ENCODE data around the gene CCT2.
"Not testable (repeated sequence)": the region's sequence is repeated elsewhere in the genome, so short reads cannot be mapped to it uniquely, and the experiment has no call there.

Gene CCT2

DNA sequence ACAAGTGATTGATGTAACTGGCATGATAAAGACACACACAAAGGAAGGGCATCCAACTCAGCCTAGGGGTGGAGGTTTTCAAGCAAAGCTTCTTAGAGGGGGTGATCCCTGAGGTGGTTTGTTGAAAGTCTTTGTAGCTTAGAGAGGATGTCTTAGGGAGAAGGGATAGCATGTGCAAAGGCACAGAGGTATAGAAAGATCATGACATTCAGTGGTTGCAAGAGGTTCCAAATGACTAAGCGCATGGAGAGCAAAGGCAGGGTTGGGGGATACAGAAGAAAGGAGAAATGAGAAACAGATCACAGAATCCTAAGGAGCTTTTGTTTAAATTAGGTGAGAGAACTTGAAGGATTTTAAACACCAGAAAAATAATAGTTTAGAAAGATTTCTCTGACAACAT lies 5.2 kb upstream of the CCT2 start:
- FAIRE-seq (no peak), DNase-seq (ENCODE audit: extremely low spot score, insufficient read length, low read depth) (no peak)

DNA sequence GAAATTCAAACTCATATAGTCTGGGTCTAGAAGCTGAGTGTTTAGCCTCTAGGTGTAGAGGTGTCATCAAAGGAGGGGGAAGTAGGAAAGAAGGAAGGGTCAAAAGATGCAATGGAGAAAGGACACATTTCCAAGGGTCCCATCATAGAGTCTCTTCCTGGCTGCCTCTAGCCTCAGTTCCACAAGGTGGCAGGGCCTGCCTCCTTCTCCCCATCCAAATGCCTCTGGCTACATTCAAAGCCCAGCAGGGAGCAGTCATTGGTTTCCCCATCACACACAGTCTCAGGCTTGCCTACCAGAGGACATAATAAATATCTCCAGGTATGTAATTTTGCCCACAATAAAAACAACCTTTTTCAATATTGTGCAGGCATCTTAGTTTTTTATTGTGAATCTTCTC lies 2.1 kb upstream of the CCT2 start:
- no peak for FAIRE-seq
- DNase-seq (ENCODE audit: extremely low spot score, insufficient read length, low read depth): no peak

DNA sequence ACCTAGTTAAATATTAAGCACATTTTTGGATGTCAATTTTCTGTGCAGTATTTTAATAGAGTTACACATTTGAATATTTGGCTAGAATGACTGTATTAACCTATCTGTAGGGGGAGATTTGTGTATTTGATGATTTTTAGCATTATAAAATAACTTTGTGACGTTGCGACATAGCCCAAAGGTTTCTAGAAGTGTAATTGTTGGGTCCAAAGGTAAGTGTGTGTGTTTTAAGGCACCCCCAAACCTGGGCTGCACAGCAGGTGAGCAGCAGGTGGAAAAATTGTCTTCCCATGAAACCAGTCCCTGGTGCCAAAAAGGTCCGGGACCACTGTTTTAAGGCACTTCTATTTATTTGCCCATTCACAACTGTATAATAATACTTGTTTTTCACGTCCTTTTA lies 3.3 kb downstream of the CCT2 start:
- FAIRE-seq: no peak
- DNase-seq (ENCODE audit: extremely low spot score, insufficient read length, low read depth): no peak

DNA sequence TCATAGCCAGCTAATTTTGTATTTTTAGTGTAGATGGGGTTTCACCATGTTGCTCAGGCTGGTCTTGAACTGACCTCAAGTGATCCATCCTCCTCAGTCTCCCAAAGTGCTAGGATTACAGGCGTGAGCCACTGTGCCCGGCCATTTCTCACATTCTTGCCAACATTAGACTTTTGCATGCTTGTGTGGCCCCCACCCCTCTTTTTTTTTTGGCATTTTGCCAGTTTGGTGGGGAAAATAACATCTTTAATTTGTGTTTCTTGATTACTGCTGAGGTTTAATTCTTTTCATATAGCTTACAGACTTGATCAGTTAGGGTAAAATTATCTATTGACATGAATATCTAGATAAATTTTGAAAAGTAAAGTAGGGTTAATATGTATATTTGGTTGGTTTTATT lies 3.8 kb downstream of the CCT2 start:
- FAIRE-seq (no peak), DNase-seq (ENCODE audit: extremely low spot score, insufficient read length, low read depth) (no peak)

DNA sequence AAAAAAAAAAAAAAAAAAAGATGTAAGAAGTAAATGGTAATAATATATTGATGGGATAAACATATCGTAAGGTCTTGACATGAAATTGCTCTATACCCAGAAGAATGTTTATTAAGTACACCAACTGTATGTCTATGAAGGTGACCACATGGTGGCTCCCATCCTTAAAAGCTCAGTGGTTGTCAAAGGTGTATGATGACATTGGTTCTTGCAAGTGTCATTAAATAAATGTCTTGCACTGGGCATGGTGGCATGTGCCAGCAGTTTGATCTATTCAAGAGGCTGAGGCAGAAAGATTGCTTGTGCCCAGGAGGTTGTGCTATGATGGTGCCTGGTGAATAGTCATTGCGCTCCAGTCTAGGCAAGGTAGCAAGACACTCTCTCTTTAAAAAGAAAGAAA lies 10.4 kb downstream of the CCT2 start:
- no peak for FAIRE-seq
- no peak for DNase-seq (ENCODE audit: extremely low spot score, insufficient read length, low read depth)

DNA sequence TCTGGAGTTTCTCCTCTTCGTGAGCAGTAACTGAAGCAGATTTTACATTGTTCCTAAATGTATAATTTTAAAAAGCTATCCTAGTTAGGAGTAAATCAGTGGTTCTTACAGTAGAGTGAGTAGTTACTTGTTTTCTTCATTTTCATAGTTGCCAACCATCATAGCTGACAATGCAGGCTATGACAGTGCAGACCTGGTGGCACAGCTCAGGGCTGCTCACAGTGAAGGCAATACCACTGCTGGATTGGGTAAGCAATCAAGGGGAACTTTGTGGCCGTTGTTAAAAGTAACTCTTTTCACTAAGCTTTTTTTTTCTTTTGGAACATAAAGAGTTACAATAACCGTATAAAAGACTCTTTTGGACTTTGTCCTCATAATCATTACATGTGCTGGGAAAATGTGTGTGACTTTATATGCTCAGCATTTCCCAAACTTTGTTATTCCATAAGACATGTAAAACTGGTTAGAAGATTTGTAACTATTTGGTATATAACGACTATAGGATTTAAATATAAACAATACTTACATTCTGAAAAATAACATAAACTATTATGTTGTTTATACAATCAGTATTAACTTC lies 13.0 kb downstream of the CCT2 start:
- no peak for FAIRE-seq
- no peak for DNase-seq (ENCODE audit: extremely low spot score, insufficient read length, low read depth)

DNA sequence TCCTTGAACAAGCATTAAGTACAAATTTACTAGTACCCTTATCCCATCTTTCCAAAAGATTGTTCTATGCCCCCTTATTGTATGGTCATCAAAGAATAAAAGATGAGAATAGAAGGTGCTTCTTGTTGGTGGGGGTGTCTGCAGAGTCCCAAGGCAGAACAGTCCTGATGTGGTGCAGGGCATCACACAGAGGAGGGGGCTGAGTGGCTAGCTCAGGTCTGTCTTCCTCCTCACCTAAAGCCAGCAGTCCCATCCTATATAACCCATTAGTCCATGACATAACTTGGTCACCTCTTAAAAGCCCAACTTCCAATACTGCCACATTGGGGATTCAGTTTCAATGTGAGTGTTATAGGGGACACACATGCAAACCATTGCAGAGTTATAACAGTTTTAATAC lies 15.5 kb downstream of the CCT2 start:
- FAIRE-seq: no peak

DNA sequence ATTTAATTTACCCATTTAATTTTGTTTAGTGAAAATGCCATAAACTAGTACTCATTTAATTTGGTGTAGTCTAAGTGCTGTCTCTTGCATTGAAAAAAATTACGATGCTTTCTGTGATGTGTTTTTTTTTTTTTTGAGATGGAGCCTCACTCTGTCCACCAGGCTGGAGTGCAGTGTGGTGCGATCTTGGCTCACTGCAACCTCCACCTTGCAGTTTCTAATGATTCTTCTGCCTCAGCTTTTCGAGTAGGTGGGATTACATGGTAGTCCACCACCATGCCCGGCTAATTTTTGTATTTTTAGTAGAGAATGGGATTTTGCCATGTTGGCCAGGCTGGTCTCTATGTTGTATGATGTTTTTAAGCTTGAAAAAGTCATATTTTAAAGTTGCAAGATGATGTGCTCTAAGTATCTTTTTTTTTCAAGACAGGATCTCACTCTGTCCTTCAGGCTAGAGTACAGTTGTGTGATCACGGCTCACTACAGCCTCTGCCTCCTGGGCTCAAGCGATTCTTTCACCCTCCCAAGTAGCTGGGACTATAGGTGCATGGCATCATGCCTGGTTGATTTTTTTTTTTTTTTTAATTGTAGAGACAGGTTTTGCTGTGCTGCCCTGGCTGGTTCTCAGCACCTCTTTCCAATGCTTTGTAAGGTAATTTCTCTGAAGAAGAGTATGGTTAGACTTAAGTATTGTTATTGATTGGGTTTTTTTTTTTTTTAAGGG lies 16.9 kb downstream of the CCT2 start:
- DNase-seq (ENCODE audit: extremely low spot score, insufficient read length, low read depth): no peak
- FAIRE-seq: no peak

More for the DNA sequence above, 15.5 kb downstream of the CCT2 start:
- DNase-seq (ENCODE audit: extremely low spot score, insufficient read length, low read depth): no peak

DNA sequence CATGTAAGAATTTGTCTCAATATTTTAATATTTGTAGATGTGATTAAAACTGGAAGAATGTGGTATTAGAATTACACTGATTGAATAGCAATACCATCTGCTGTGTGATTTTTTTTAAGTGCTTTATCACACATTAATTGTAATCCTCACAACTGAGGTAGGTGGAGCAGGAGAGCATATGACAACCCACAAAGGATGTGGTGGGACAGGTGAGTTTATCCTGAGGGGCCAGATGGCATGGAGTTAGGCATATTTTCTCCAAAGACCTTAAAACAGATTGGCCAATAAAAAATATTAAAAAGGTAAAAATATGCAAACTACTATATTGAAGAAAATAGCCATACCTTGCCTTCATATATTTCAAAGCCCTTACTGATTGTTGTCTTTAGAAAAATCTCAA lies 17.7 kb downstream of the CCT2 start:
- FAIRE-seq (no peak), DNase-seq (ENCODE audit: extremely low spot score, insufficient read length, low read depth) (no peak)

DNA sequence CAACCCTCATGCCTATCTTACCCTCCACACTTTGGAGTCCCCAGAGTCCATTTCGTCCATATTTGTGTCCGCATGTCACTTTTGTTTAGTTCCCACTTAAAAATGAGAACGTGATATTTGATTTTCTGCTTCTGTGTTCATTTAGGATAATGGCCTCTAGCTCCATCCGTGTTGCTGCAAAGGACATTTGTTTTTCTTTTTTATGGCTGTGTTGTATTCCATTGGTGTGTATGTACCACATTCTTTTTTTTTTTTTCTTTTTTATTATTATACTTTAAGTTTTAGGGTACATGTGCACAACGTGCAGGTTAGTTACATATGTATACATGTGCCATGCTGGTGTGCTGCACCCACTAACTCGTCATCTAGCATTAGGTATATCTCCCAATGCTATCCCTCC lies 18.3 kb downstream of the CCT2 start:
- not testable (repeated sequence) for DNase-seq (ENCODE audit: extremely low spot score, insufficient read length, low read depth); FAIRE-seq

DNA sequence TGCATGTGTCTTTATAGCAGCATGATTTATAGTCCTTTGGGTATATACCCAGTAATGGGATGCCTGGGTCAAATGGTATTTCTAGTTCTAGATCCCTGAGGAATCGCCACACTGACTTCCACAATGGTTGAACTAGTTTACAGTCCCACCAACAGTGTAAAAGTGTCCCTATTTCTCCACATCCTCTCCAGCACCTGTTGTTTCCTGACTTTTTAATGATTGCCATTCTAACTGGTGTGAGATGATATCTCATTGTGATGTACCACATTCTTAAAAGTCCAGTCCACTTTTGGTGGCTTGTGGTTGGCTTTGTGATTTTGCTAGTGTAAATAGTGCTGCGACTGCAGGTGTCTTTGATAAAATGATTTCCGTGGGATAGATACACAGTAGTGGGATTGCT lies 19.0 kb downstream of the CCT2 start:
- DNase-seq (ENCODE audit: extremely low spot score, insufficient read length, low read depth); FAIRE-seq: not testable (repeated sequence)

DNA sequence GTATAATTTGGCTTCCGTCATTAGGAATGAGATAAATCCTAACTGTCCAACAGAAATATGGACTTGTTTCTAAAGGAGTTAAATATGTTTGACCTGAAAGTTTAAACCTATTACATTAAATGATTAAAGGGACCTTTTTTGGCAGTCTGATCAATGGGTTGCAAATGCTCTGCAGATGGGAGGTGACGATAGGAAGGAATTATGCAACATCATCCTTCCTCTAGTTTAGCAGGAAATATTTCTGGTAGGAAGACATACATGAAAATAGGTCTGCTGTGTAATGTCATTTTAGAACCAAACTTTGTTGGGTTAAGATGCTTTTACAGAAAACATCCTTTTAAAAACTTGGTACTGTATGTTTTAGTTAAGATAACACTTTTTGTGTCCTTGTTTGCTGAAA lies 22.9 kb downstream of the CCT2 start:
- no peak for FAIRE-seq

DNA sequence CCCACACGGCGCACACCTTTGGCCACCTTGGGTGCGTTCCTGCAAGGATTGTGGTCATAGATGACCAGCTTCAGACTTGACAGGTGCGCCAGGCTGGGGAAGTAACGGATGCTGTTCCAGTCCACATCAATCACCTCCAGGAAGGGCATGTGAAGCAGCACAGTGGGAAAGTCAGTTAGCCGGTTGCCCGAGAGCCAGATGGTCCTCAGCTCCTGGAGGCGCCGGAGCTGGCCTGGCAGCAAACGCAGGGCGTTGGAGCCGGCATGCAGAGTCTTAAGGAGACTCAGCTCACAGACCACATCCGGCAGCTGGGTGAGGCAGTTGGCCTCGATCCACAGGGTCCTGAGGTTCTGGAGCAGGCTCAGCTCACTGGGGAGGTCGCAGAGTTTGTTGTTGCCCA lies 24.9 kb downstream of the CCT2 start:
- no peak for DNase-seq (ENCODE audit: extremely low spot score, insufficient read length, low read depth)
- no peak for FAIRE-seq

More for the DNA sequence above, 22.9 kb downstream of the CCT2 start:
- no peak for DNase-seq (ENCODE audit: extremely low spot score, insufficient read length, low read depth)

DNA sequence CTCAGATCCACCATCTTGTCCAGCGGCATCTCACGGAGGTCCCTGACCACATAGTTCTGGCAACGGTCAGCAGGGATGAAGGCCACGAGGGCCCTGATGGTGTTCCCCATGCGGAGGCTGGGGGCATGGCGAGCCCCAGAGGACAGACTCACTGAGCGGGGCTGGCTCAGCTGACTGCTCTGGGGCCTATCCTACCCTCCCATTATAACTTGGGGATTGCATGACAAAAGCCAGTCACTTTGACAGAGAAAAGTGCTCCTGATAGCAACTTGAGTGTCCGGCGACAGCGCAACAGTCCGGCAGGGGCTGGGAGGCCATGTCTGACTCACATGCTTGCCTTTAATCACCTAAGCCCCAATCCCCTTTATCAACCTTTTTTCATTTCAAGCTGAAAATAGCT lies 25.5 kb downstream of the CCT2 start, which contains the start of gene LRRC10:
LRRC10 (minus strand) TSS at position 179 of the 400 bp plus-strand sequence; CDS start at position 110, 69 bp downstream.
- DNase-seq (ENCODE audit: extremely low spot score, insufficient read length, low read depth): no peak
- FAIRE-seq: no peak

DNA sequence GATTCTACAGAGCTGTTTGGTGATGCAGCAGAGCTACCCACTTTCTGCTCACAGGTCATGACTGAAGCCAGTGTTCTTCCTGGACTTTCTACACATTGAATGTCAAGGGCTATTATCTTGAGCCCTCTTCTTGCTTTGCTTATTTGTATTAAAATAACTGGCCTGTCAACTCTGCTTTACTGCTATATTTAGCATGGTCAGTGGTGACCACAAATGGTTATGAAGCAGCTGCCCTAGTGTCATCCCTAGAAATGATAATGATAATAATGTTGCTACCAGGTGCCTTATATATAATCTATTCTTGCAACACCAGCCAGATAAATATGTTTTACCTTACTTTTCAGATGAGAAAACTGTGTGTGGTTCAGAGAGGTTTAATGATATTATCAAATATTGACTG lies 28.1 kb downstream of the CCT2 start:
- no peak for FAIRE-seq

DNA sequence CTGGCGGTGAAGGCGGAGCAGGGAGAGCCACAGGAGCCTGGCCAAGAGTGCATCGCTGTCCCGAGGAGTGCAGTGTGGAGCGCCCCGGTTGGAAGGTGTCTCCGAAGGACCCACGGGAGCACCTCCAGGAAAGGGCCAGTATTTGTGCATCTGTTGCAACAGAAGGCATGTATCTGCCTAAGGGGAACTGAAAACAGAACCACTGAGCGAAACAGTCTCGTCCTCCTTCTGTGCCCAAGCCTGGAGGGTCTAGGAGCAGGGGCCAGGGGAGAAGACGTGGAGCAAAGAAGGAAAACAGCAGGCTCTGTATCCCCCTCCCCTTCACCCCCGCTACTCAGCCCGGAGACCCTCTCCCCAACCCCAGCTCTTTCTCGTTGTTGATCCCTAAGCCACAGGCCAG lies 30.8 kb downstream of the CCT2 start:
- DNase-seq (ENCODE audit: extremely low spot score, insufficient read length, low read depth) (no peak), FAIRE-seq (no peak)

More for the DNA sequence above, 28.1 kb downstream of the CCT2 start:
- no peak for DNase-seq (ENCODE audit: extremely low spot score, insufficient read length, low read depth)

DNA sequence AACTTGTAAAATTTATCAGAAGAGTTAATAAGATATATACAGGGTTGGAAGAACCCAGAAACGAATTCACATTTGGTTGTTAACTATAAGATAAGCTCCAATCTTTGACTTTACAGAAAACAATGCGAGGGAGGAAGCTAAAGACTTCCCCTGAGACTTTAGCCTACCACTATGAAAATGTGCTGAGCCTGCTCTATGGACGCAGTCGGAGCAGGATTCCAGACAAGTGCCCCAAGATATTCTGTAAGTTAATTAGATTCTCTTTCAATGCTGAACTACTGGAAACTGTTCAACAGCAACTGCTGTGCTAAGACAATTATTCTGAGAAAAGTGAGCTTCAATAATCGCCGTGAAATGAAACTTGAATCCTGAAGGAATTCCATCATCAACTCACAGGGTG lies 33.8 kb downstream of the CCT2 start:
- DNase-seq (ENCODE audit: extremely low spot score, insufficient read length, low read depth): no peak
- FAIRE-seq: no peak

DNA sequence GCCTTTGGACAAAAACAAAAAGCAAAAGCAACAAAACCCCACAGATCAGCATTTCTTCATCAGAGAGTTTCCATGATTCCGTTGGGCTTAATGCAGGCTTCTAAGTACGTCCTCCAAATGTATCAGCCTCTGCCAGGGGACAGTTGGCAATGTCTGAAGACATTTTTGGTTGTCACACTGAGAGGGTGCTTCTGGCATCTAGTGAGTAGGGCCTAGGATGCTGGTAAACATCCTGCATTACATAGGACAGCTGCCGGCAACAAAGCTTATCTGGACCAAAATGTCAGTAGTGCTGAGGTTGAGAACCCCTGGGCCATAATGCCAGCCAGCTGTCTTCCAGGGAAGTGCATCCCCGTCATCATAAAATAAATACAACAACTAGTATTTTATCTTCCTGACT lies 34.8 kb downstream of the CCT2 start:
- FAIRE-seq (no peak), DNase-seq (ENCODE audit: extremely low spot score, insufficient read length, low read depth) (no peak)

DNA sequence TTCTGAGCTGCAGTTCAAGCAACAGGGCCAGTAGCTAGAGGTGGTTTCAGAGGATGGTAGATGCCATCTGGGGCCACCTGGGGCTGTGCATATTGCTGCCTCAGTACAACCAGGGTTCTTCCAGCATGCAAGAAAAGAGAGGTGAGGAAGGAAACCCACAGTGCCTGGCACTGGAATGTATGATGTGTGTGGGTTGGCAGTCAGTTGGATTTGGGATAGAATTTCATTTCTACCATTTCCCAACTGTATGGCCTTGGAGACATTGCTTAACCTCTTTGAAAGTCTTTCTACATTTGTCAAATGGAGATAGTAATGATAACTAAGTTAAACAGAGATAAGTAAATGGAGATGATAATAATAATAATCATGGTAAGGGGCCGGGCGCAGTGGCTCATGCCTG lies 35.7 kb downstream of the CCT2 start:
- FAIRE-seq: no peak
- DNase-seq (ENCODE audit: extremely low spot score, insufficient read length, low read depth): no peak

DNA sequence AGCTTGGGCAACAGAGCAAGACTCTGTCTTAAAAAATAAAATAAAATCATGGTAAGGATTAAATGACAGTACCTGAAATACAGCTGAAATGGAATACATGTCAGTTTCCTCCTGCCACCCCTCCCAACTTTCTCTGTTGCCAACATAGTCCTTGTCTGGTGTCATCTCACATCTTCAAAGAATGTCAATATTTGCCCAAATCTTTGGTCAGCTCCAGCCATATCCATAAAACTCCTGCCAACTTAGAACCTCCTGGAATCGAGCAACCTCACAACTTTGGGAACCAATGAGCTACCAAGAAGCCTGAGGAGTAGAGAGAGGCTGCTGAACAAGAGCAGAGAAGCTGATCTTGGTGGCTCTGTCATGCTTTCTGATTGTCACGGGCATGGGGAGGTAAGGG lies 36.3 kb downstream of the CCT2 start:
- DNase-seq (ENCODE audit: extremely low spot score, insufficient read length, low read depth): no peak
- FAIRE-seq: no peak

DNA sequence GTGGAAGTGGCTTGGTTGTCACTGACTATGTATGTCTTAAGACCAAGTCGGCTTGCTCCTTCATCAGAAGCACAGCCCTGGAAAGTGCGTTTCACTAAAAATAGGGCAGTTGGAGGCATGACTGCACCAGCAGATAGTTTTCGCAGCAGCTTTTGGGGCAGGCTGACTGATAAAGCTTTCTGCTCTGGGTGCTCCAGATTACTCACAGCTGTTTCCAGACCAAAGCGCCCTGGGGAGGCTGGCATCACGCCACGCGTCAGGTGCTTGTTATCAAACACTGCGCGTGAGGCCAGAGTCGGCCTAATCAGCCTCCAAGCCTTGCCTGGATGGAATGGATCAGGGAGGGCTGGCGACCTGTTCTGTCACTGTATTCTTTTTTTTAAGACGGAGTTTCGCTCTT lies 38.7 kb downstream of the CCT2 start:
- FAIRE-seq: no peak

DNA sequence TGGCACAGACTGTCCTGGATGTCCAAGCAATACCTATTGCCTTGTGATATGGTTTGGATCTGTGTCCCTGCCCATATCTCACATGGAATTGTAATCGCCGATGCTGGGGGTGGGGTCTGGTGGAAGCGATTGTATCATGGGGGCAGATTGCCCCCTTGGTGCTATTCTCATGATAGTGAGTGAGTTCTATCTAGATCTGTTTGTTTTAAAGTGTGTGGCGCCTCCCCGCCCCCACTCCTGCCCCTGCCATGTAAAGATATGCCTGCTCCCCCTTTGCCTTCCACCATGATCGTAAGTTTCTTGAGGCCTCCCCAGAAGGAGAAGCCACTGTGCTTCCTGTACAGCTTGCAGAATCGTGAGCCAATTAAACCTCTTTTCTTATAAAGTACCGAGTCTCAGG lies 42.2 kb downstream of the CCT2 start:
- no peak for FAIRE-seq
- no peak for DNase-seq (ENCODE audit: extremely low spot score, insufficient read length, low read depth)

More for the DNA sequence above, 38.7 kb downstream of the CCT2 start:
- no peak for DNase-seq (ENCODE audit: extremely low spot score, insufficient read length, low read depth)

Data from GM18507 (cell line).